DND-41 (cell line): ENCODE measurements around the gene CNKSR2.

Experiments
- CTCF ChIP-seq: IDR thresholded peaks from 2 replicates; pipeline ENCODE4 v1.5.1; 2012; ENCODE audit warnings: borderline replicate concordance, low read length, moderate library complexity, mild to moderate bottlenecking; ENCODE audit not compliant: poor library complexity, severe bottlenecking; ENCODE audit errors: extremely low read depth
- EZH2 ChIP-seq: IDR thresholded peaks from 3 replicates; pipeline ENCODE4 v1.6.1; 2012; ENCODE audit warnings: borderline replicate concordance, low read depth, mild to moderate bottlenecking, moderate library complexity, low read length, inconsistent platforms; ENCODE audit not compliant: severe bottlenecking

DNA sequence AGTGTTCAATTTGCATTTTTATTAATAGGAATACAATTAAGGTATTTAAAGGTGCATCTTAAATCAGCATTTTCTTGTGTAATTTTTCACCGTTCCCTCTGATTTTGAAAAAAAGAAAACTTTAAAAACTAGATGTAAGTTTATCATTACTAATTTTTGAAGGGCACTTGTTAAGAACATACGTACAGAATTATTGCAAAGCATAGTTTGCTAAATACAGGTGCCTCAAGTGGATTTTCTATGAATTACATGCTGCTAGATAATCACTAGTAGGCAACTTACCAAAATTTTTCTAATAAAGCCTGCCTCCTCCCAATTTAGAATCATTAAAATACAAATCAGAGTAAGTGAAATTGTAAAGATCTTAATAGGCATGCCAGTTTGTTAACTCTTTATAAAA is 8.5 kb downstream of the CNKSR2 start:
- TF ChIP-seq CTCF (peak; percentile 39), EZH2 (no peak)
